Spleen (tissue), 11 donors: ENCODE measurements around the gene SHISA9. TPM values are rescaled to one million over a fixed set of nuclear protein-coding genes. Genes with fewer than 3 reads are reported as not detected.

Source experiments
- DNase-seq: peaks from one replicate; pipeline ENCODE4 v3.0.0-alpha.2; 2020
- H3K27ac ChIP-seq, 8 donors: fragments of 200-600 bp; sonication (generic) in 7 of 8; 1 replicate in 4 of 8; 2 replicates in 4 of 8; pipeline versions ENCODE4 v1.5.0 to v1.8.0; 2016 to 2021; ENCODE audit warnings: inconsistent platforms in 4 of 8, mild to moderate bottlenecking in 4 of 8, moderate library complexity in 1 of 8
- H3K27me3 ChIP-seq, 7 donors: fragments of 200-600 bp; sonication (generic) in 6 of 7; replicated peaks in 1 of 7; 1 replicate in 4 of 7; 2 replicates in 3 of 7; pipeline versions ENCODE4 v1.5.0 to v1.8.0; 2016 to 2021; ENCODE audit warnings: inconsistent platforms in 3 of 7, mild to moderate bottlenecking in 1 of 7
- H3K36me3 ChIP-seq, 6 donors: fragments of 200-600 bp; sonication (generic) in 5 of 6; 1 replicate in 4 of 6; 2 replicates in 2 of 6; pipeline versions ENCODE4 v1.5.0 to v1.8.0; 2016 to 2021; ENCODE audit warnings: inconsistent platforms in 2 of 6
- H3K4me1 ChIP-seq, 6 donors: fragments of 200-600 bp; sonication (generic) in 5 of 6; 1 replicate in 3 of 6; 2 replicates in 3 of 6; pipeline versions ENCODE4 v1.5.0 to v1.8.0; 2016 to 2021; ENCODE audit warnings: inconsistent platforms in 3 of 6
- H3K4me3 ChIP-seq, 8 donors: fragments of 200-600 bp; sonication (generic) in 7 of 8; 1 replicate in 4 of 8; 2 replicates in 4 of 8; pipeline versions ENCODE4 v1.5.0 to v1.8.0; 2016 to 2021; ENCODE audit warnings: inconsistent platforms in 4 of 8, mild to moderate bottlenecking in 4 of 8, moderate library complexity in 2 of 8
- H3K9me3 ChIP-seq, 8 donors: fragments of 200-600 bp; sonication (generic) in 7 of 8; 1 replicate in 4 of 8; 2 replicates in 4 of 8; pipeline versions ENCODE4 v1.5.0 to v1.8.0; 2016 to 2021; ENCODE audit warnings: inconsistent platforms in 4 of 8
- CTCF ChIP-seq, 11 experiments: fragments of 200-600 bp in 7 of 11; fragments of 450-650 bp in 4 of 11; sonication (generic) in 4 of 11; IDR thresholded peaks in 8 of 11; conservative IDR thresholded peaks in 3 of 11; 1 replicate in 7 of 11; 2 replicates in 4 of 11; pipeline versions ENCODE4 v1.4.0 to v1.8.0; 2016 to 2021; ENCODE audit warnings: antibody characterized with exemption in 11 of 11, inconsistent platforms in 4 of 11, mild to moderate bottlenecking in 1 of 11
- POLR2A ChIP-seq, 3 donors: fragments of 450-650 bp; IDR thresholded peaks; one replicate each; pipeline ENCODE4 v1.5.1; 2017; ENCODE audit warnings: antibody characterized with exemption in 3 of 3, mild to moderate bottlenecking in 1 of 3
- POLR2AphosphoS5 ChIP-seq, 3 donors: sonication (generic); formaldehyde crosslinking; IDR thresholded peaks; one replicate each; pipeline ENCODE4 v1.5.1; 2017; ENCODE audit warnings: antibody characterized with exemption in 3 of 3
- WGBS, 5 donors: extraction: QIAGEN DNeasy Blood & Tissue Kit in 3 of 5; methylation state at CpG; one replicate each; pipeline versions ENCODE4 v1.1.5 to v1.1.7; 2013 to 2018; 5-methylcytosine and 5-hydroxymethylcytosine counted together
- intact Hi-C: fragments of 100-400 bp; cut with DNase I; formaldehyde crosslinking; loops from one replicate; pipeline ENCODE4 v1.15.0; 2023; ENCODE audit warnings: low total_unique reads
- polyA plus RNA-seq, 3 donors: library from polyadenylated mRNA; stranded (reverse); fragments of 200-250 nt; gene quantifications; one replicate each; pipeline ENCODE4 v1.2.1, GENCODE V29; 2013
- total RNA-seq, 7 donors: library from RNA; depleted of rRNA in 3 of 7; stranded (reverse); fragments of >200 nt in 3 of 7; fragmentation: NEBNext Ultra II Directional in 4 of 7; extraction: Animal tissue kit (Norgen Biotek cat#: 25700) in 4 of 7; gene quantifications; one replicate each; pipeline versions ENCODE4 v1.1.0 to v1.2.1, GENCODE V29; 2016 to 2021
- donor health status: healthy with polysubstance abuse.
- donor health status: DM: no; HTN: no; CAD: no; lungs with moderate emphysema.
- donor health status: DM: no; HTN: no; CAD: no.
- donor health status: Bipolar disorder and iron deficiency.
- donor health status: healthy.
- donor health status: DM: no; HTN: no; CAD: no.
- donor health status: DM: yes; HTN: yes; CAD: no.

The SHISA9 gene
- total and polyA plus RNA-seq, 10 donors, result 0.02 to 0.17 (median 0.05) TPM; not detected in 4

GRCh38 chr16:13189250-13189649 is 287.9 kb downstream of the SHISA9 start:
- Histone ChIP-seq H3K4me1 (no peaks in the 10 kb centered on the region), H3K36me3 (no peaks in the 10 kb centered on the region), H3K4me3 (no peak overlapping the region), H3K27ac (no peak overlapping the region), H3K27me3 (no peaks in the 10 kb centered on the region), H3K9me3 (peaks cover 0 to 13% (median 3%) of the 10 kb centered on the region in 8 donors)
- no peak for DNase-seq
- intact Hi-C loops, result no loop called here
- 74 to 87% (median 81%) methylated on average over 7 of the region's 7 CpGs for WGBS, 5 donors
- TF ChIP-seq CTCF (IDR thresholded peaks at IDR 0.05 in 8 of 11, conservative IDR thresholded peaks at IDR 0.05 in 3 of 11) (no peak), POLR2A (IDR thresholded peaks at IDR 0.05) (no peak), POLR2AphosphoS5 (IDR thresholded peaks at IDR 0.05) (no peak)

GRCh38 chr16:13193721-13194120 is 292.3 kb downstream of the SHISA9 start:
- Histone ChIP-seq H3K27me3 (no peaks in the 10 kb centered on the region), H3K27ac (no peak overlapping the region), H3K4me1 (no peaks in the 10 kb centered on the region), H3K9me3 (peaks cover 0 to 17% (median 5%) of the 10 kb centered on the region in 8 donors), H3K36me3 (no peaks in the 10 kb centered on the region), H3K4me3 (no peak overlapping the region)
- TF ChIP-seq POLR2AphosphoS5 (IDR thresholded peaks at IDR 0.05) (no peak), CTCF (IDR thresholded peaks at IDR 0.05 in 8 of 11, conservative IDR thresholded peaks at IDR 0.05 in 3 of 11) (no peak), POLR2A (IDR thresholded peaks at IDR 0.05) (no peak)
- intact Hi-C loops, result no loop called here
- WGBS, 5 donors, result 71 to 100% (median 84%) methylated on average over 1 of the region's 1 CpG
- no peak for DNase-seq

- H3K27me3 ChIP-seq, result no peaks in the 10 kb centered on the region
- peaks cover 0 to 17% (median 6%) of the 10 kb centered on the region in 8 donors for H3K9me3 ChIP-seq
- no peak overlapping the region for H3K4me3 ChIP-seq
- no peaks in the 10 kb centered on the region for H3K36me3 ChIP-seq
- no peaks in the 10 kb centered on the region for H3K4me1 ChIP-seq
- DNase-seq, result no peak
- no peak for TF ChIP-seq POLR2A (IDR thresholded peaks at IDR 0.05)
- TF ChIP-seq CTCF (IDR thresholded peaks at IDR 0.05 in 8 of 11, conservative IDR thresholded peaks at IDR 0.05 in 3 of 11), result no peak
- no peak for TF ChIP-seq POLR2AphosphoS5 (IDR thresholded peaks at IDR 0.05)
- H3K27ac ChIP-seq, result no peak overlapping the region
- intact Hi-C loops, result no loop called here
- WGBS, 5 donors, result 58 to 74% (median 65%) methylated on average over 2 of the region's 2 CpGs
These were observed 293.4 kb downstream of the SHISA9 start for GRCh38 chr16:13194766-13195165.

- no peaks in the 10 kb centered on the region for H3K36me3 ChIP-seq
- TF ChIP-seq POLR2A (IDR thresholded peaks at IDR 0.05) (no peak), CTCF (IDR thresholded peaks at IDR 0.05 in 8 of 11, conservative IDR thresholded peaks at IDR 0.05 in 3 of 11) (no peak), POLR2AphosphoS5 (IDR thresholded peaks at IDR 0.05) (no peak)
- no peak for DNase-seq
- H3K4me3 ChIP-seq, result no peak overlapping the region
- no peaks in the 10 kb centered on the region for H3K27me3 ChIP-seq
- H3K27ac ChIP-seq, result no peak overlapping the region
- peaks cover 0 to 3% (median 0%) of the 10 kb centered on the region in 8 donors for H3K9me3 ChIP-seq
- intact Hi-C loops, result no loop called here
- H3K4me1 ChIP-seq, result no peaks in the 10 kb centered on the region
These were observed 302.3 kb downstream of the SHISA9 start for GRCh38 chr16:13203725-13204124.
